ENCODE measurements around the gene C2CD2. TPM values are rescaled to one million over a fixed set of nuclear protein-coding genes. Genes with fewer than 3 reads are reported as not detected.

C2CD2 gene
- total RNA-seq, 1 donor from 2014 or later: 15.3 TPM

DNA sequence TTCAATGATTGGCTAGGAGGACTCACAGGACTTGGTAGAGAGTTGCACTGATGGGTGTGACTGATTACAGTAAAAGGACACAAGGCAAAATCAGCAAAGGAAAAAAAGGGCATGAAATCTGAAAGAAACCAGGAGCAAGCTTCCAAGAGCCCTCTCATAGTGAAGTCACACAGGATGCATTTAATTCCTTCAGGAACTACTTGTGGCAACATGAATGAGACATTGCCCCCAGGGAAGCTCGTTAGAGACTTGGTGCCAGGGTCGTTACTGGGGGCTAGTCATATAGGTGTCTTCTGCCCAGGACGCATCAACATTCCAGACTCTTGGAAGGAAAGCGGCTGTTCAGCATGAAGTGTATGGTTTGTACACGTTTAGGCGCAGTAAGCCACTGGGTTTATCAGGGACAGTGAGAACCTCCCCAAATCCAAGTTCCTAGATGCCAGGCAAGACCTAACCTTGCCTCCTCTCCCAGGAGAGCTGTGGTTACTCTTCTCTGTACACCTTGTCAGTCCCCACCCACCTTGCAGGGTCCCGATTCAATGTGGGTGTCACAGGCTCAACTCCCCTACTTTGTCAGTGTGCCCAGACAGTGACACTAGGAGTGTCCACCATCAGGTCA lies 26.0 kb upstream of the C2CD2 start:
- Histone ChIP-seq H3K9me3 (ENCODE audit: low read depth) (peaks cover 3% of the 10 kb centered on the region), H3F3A (ENCODE audit: low read depth) (no peaks in the 10 kb centered on the region), H3K36me3 (no peaks in the 10 kb centered on the region), H3K4me2 (no peak overlapping the region), H3K4me3 (no peak overlapping the region), H3K27me3 (no peaks in the 10 kb centered on the region), H4K20me1 (ENCODE audit: low read depth) (no peaks in the 10 kb centered on the region), H2AFZ (replicated peaks) (no peak overlapping the region), H3K4me1 (no peaks in the 10 kb centered on the region), H3K27ac (no peak overlapping the region), H3K9ac (no peak overlapping the region), H3K79me2 (ENCODE audit: low read depth) (no peaks in the 10 kb centered on the region)
- Mint-ChIP-seq H3K4me3 (no peak overlapping the region), H3K4me1 (no peaks in the 10 kb centered on the region), H3K27ac (no peak overlapping the region), H3K27me3 (ENCODE audit: insufficient read depth, low read depth) (no peaks in the 10 kb centered on the region), H3K9me3 (peaks cover 16% of the 10 kb centered on the region), H3K36me3 (peaks cover 2% of the 10 kb centered on the region)
- TF ChIP-seq, protein P1, sequence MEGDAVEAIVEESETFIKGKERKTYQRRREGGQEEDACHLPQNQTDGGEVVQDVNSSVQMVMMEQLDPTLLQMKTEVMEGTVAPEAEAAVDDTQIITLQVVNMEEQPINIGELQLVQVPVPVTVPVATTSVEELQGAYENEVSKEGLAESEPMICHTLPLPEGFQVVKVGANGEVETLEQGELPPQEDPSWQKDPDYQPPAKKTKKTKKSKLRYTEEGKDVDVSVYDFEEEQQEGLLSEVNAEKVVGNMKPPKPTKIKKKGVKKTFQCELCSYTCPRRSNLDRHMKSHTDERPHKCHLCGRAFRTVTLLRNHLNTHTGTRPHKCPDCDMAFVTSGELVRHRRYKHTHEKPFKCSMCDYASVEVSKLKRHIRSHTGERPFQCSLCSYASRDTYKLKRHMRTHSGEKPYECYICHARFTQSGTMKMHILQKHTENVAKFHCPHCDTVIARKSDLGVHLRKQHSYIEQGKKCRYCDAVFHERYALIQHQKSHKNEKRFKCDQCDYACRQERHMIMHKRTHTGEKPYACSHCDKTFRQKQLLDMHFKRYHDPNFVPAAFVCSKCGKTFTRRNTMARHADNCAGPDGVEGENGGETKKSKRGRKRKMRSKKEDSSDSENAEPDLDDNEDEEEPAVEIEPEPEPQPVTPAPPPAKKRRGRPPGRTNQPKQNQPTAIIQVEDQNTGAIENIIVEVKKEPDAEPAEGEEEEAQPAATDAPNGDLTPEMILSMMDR (IDR thresholded peaks at IDR 0.05): no peak
- TF ChIP-seq EZH2phosphoT487 (IDR thresholded peaks at IDR 0.05) (no peak), EZH2 (IDR thresholded peaks at IDR 0.05) (no peak)
- DNase-seq (ENCODE audit: low spot score): no peak

DNA sequence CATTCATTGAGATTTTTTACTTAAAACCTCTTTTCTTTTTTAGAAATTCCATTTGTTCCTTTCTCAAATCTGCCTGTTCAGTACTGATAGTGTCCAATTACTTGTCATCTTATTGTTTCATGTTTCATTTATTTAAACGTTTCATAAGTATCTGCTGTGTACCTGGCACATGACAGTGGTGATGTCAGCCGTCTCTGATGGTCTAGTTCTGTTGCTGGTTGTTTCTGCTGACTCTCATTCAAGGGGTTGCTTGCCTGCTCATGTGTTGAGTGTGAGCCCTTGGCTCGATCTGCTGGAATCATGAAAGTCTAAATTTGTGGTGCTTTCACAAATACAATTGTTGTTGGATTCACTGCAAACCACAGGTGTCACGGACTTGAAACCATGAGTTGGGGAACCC lies 25.5 kb upstream of the C2CD2 start:
- H3K27me3 ChIP-seq: no peaks in the 10 kb centered on the region
- no peaks in the 10 kb centered on the region for H3K4me1 ChIP-seq
- H3K79me2 ChIP-seq (ENCODE audit: low read depth): no peaks in the 10 kb centered on the region
- no peak for DNase-seq (ENCODE audit: low spot score)
- H3K4me2 ChIP-seq: no peak overlapping the region
- no peak overlapping the region for H3K4me3 ChIP-seq
- H3K4me3 Mint-ChIP-seq: no peak overlapping the region
- no peak overlapping the region for H2AFZ ChIP-seq (replicated peaks)
- peaks cover 3% of the 10 kb centered on the region for H3K9me3 ChIP-seq (ENCODE audit: low read depth)
- no peaks in the 10 kb centered on the region for H3K36me3 ChIP-seq
- peaks cover 2% of the 10 kb centered on the region for H3K36me3 Mint-ChIP-seq
- H3K9ac ChIP-seq: no peak overlapping the region
- H3K9me3 Mint-ChIP-seq: peaks cover 16% of the 10 kb centered on the region
- H3F3A ChIP-seq (ENCODE audit: low read depth): no peaks in the 10 kb centered on the region
- H3K4me1 Mint-ChIP-seq: no peaks in the 10 kb centered on the region
- TF ChIP-seq EZH2 (IDR thresholded peaks at IDR 0.05) (no peak), EZH2phosphoT487 (IDR thresholded peaks at IDR 0.05) (no peak)
- TF ChIP-seq, protein P1 (IDR thresholded peaks at IDR 0.05): no peak
- H3K27ac ChIP-seq: no peak overlapping the region
- no peaks in the 10 kb centered on the region for H4K20me1 ChIP-seq (ENCODE audit: low read depth)
- H3K27ac Mint-ChIP-seq: no peak overlapping the region
- no peaks in the 10 kb centered on the region for H3K27me3 Mint-ChIP-seq (ENCODE audit: insufficient read depth, low read depth)

DNA sequence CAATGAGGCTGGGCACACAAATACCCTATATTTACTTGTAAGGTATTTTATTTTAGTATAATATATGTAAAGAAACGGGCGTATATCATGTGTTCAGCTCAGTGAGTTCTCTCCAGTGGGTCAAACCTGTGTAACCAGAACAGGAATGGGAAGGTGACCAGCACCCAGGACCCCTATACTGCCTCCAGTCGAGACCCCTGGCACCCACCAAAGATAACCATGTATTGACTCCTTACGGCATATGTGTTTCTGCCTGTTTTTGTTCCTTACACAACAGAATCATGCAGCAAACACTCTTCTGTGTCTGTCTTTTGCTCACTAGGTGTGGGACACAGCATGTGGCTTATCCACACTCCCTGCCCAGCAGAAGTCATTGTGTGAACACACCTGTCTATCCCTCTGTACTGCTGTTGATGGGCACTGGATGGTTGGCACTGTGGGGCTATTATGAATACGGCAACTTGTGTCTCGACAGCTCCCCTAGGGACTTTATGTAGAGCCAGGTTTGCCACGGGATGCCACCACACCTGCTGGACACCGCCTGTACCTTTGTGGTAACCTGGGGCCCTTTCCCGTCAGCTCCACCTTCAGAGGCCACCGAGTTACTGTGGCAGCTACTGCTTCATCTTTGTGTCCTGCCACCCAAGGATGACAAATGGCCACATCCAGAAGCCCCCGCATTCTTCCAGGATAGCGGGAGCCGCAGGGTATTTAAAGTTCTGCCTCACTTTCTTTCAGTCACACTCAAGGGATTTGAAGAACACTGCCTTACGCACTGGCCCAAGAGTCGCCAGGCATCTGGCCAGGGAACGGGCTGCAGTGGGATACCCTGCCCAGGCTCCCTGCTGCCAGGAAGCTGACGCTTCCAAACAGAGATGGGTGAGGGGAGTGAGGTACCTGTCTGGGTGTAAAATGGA lies 23.5 kb upstream of the C2CD2 start:
- Histone ChIP-seq H3K27ac (no peak overlapping the region), H3K36me3 (no peaks in the 10 kb centered on the region), H3K9ac (no peak overlapping the region), H3K27me3 (no peaks in the 10 kb centered on the region), H3K4me3 (no peak overlapping the region), H3K9me3 (ENCODE audit: low read depth) (peaks cover 3% of the 10 kb centered on the region), H3K79me2 (ENCODE audit: low read depth) (no peaks in the 10 kb centered on the region), H3F3A (ENCODE audit: low read depth) (no peaks in the 10 kb centered on the region), H4K20me1 (ENCODE audit: low read depth) (no peaks in the 10 kb centered on the region), H3K4me1 (no peaks in the 10 kb centered on the region), H2AFZ (replicated peaks) (no peak overlapping the region), H3K4me2 (no peak overlapping the region)
- no peak for TF ChIP-seq EZH2 (IDR thresholded peaks at IDR 0.05)
- TF ChIP-seq, protein P1 (IDR thresholded peaks at IDR 0.05): no peak
- TF ChIP-seq EZH2phosphoT487 (IDR thresholded peaks at IDR 0.05): no peak
- no peak for DNase-seq (ENCODE audit: low spot score)
- H3K27ac Mint-ChIP-seq: no peak overlapping the region
- H3K27me3 Mint-ChIP-seq (ENCODE audit: insufficient read depth, low read depth): peaks cover 2% of the 10 kb centered on the region
- peaks cover 2% of the 10 kb centered on the region for H3K36me3 Mint-ChIP-seq
- no peak overlapping the region for H3K4me3 Mint-ChIP-seq
- H3K9me3 Mint-ChIP-seq: peaks cover 15% of the 10 kb centered on the region
- H3K4me1 Mint-ChIP-seq: peaks cover 3% of the 10 kb centered on the region

Measured in neural progenitor cell (in vitro differentiated cells).